GM18502 (cell line): Measurements from ENCODE around the gene MCC.
A peak's percentile ranks its signal among the peaks of the same experiment; 100 is the strongest.

Experiments
- ATAC-seq: cut with Tn5 transposase; IDR thresholded peaks from one replicate; pipeline ENCODE4 v1.9.1; 2021; ENCODE audit warnings: mild to moderate bottlenecking; ENCODE audit not compliant: unreplicated experiment, poor library complexity

Gene MCC

DNA sequence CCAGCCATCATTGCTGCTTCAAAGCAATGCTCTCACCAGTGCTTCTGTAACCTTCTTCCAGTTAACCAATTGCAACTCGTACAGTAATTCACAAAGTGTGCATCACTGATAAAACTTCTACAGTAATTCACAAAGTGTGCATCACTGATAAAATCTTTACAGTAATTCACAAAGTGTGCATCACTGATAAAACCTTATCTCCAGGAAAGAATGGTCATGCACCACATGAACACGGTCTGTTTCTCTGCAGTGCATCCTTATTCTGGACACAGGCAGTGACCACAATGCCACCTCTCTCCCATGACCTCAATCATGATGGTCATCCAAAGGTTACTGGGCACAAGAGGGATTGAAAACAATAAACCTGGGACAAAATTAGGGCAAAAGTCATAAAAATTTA lies 207.1 kb downstream of the MCC start:
- no peak for ATAC-seq

DNA sequence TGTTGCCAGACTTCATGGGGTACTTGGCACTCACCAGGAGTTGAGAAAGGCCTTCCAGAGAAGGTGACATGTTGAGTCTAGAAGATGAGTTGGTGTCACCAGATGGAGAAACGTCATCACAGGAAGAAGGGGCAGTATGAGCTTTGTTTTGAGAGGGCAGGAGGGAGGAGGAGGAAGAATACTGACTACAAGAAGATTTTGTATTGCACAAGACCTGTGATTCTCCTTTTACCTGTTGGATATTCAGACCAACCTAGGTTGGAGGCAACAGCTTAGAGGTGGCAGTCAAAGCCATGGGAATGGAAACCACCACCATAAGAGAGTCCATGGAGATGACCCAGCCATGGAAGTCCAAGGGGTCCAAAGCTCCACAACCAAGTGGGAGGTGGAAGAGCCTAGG lies 207.7 kb downstream of the MCC start:
- ATAC-seq, result no peak

DNA sequence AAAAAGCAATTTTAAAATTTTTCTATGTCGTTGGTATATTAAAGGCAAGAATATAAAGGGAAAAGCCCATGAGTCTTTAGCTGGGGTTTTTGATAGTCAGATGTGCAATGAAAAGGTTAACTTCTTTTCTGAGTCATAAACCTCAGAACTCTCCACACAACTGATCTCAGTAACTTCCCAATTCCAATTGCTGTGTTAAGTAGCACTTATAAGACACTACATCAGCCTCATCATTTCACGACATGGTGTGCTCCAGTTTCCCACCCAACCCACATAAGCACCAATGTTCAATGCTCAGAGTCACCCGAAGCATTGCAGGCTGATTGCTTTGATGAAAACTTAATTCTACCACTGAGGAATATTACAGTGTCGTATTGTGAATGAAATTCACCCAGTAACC lies 209.3 kb downstream of the MCC start:
- ATAC-seq, result no peak

DNA sequence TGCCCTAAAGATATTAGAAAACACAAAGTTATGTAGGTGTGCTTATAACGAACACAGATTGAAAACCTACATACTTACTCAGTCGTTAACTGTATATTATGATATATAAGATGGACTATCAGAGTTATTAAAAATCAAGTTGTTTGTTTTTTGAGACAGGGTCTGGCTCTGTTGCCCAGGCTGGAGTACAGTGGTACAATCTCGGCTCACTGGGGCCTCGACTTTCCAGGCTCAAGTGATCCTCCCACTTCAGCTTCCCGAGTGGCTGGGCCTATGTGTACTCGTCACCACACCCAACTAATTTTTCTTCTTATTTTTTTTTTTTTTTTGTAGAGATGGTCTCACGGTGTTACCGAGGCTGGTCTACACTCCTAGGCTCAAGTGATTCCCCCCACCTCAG lies 211.8 kb downstream of the MCC start:
- no peak for ATAC-seq

DNA sequence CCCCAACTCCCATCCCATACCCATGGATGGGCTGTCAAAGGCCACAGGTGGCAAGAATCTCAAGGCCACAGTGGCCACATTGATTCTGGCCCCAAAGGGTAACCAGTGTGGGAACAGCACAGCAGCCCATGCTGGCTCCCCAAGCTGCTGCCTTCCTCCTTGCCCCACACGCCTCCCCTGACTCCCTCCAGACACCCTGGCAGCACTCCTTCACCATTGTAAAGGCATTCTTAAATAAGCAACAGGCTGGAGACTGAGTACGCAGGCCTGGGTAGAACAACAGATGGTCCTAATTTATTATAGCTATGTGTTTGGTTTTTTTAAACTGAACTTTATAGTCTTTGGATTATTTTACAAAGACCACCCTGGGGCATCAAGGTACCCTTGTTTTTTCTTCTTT lies 212.3 kb downstream of the MCC start:
- no peak for ATAC-seq

DNA sequence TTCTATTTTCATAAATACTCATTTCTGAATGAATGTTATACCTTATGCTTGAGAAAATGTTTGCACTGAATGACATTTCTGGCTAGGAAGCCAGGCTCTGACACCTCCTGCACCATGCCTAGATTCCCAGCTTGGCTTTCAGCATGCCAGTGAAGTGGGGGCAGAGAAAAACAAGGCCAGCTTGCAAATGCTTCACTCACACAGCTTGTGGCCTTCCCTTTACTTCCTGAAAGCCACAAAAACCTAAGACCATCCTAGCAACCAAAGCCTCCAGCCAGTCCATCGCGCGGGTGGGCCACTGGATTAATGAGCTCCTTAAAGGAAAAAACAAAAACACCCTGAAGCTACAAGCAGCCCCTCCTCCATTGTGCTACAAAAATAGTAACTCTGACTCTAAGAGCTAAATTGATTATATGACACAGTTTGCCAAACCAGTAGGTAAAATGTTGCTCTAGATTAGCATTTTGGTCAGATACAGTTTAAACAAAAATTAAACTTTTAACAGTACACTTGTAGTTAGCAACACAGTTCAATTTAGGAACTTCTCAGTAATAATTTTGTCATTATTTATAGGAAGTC lies 213.3 kb downstream of the MCC start:
- no peak for ATAC-seq

DNA sequence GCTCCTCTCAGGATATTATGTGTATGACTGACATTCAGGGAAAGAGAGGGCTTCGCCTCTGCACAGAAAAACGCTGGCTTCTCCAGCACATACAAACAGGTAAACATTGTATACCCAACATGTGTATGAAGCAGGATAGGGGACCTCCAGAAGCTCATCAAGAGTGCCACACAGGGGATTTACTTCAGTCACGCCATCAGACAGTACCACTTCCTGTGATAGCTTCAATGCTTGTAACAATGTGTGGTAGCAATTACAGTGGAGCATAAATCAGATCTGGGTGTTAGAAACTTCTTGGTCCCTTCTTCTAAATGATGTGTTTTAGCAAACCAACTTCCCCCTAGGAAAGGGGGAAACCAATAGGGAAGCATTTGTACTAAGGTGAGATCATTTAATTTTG lies 214.3 kb downstream of the MCC start:
- ATAC-seq, result peak; percentile 55

DNA sequence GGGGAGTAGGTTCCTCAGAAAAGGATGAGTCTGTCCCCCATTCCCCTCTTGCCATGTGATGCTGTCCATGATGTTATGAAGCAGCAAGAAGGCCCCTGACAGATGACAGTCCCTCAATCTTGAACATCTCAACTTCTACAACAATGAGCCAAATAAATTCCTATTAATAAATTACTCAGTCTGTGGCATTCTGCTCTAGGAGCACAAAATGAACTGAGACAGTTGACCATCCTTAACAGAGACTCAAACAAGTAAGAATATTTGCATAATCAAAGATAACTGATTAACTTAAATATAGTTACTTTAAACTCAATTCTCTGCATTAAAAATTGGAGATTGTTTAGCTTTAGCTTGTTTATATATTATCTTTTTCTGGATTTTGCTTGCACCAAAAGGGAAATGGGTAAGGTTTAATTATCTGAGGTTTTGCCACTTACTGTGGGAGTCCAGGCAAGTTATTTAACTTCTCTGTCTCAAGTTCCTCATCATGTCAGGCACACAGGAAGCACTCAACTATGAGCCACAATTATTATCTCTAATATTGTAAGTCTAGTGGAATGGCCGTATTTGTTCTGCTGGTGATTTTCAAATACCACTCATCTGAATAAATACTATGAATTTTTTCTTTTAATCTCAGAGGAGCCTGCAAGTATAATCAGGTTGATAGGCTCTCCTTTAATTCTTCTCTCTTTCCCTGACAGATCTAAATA lies 216.4 kb downstream of the MCC start:
- no peak for ATAC-seq

DNA sequence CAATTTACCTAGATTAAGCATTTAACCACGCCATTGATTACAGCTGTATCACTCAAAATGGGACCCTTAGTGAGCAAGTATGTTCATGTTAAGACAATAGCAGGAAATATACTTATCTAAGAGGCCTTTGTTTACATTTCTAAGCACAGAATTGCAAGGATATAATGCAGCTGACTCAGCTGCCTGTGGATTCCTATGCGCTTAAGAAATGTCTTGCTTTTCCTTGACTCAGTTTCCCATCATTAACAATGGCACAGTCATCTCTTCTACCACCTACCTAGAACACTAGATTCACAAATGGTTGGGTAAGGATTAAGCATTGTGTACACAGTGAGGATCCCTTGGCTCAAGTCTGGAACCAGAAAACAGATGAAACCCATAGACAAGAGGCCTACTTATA lies 217.2 kb downstream of the MCC start:
- ATAC-seq, result no peak

DNA sequence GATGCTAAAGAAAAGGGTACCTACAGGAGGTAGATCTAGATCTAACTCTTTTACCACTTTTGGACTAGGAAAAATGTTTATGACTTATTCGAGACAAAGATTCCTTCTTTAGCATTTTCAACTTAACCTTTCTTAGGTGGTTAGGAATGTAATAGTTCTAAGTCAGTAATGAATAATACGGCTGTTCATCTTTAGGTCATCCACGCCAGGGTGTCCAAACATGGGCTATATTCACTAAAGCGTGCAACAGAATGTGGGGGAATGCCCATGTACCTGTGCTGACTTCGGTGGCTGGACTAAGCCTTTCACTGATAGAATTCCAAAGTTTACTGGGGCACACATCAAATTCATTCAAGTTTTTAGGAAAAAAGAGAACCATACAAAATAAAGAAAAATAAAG lies 218.2 kb downstream of the MCC start:
- ATAC-seq, result no peak

DNA sequence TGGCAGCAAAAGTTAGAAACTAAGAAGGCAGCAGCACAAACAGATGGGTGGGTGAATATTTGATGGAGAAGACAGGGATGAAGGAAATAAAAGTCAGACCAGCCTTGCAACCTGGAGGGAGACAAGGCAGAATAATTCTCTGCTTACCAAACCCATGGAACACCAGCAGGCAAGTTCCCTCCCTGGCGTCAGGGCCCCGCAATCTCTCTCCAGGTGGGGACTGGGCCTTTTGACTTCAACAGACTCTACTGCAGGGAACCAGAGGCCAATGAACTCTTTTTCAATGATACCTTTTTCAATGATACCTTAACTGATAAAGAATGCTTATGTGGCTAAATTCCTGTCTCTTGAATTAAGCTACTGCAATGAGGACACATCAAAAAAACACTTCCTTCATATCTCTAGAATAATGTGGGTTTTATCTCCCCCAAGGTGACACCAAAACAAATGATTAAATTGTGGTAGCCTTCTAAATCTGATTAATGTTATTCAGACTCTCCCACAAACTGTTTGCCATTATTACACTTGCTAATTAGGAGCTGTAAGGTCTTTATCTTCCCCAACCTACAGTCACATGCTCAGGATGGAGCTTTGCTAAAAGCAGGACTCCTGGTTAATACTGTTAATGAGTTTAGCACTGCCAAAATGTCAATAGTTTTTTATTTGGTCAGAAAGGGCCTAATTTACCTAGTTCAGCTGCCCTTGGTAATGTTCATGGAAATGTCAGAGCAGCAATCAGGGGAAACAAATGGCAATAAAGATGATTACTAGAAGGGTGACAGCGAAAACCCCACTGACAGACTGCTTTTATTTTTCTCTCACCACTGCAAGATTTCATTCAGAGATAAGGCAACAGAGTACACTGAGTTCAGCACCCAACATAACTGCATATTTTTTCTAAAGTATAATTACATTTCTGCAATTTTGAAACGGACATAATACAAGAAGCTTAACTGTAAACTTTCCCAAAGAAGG lies 218.9 kb downstream of the MCC start:
- no peak for ATAC-seq

DNA sequence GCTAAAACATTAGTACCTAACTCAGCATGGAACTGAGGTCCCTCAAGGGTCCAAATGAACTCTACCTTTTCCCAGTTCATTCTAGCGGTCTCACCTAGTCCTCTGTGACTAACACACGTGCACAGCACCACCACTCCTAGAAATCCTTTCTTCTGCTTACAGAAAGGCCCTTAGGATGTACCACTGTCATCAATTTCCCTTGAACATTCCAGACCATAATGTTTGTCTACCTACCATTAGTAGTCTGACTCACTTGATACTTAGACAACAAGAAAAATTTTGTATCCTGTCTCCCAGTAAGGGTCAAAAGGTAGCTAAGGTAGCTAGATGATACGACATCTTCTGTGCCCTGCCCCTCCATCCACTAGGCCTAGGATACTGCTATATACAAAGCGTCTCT lies 220.0 kb downstream of the MCC start:
- no peak for ATAC-seq

DNA sequence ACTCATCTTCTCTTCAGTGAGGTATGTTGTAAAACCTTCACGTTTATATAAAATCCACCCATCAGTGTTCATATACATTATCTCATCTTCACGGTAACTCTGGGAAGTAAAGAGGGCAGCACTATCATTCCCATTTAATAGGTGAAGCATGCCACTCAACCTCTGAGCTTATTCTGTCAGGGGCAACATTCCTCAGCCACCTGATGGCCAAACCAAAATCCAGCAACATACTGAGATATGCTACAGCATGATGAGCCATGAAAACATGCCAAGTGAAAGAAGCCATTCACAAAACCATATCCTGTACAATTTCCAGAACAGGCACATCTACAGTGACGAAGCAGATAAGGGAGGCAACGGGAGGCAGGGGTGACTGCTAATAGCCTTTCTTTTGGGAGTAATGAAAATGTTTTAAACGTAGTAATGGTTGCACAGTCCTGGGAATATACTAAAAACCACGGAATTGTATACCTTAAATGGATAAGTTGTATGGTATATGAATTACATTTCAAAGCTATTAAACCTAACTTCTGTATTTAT lies 220.8 kb downstream of the MCC start:
- ATAC-seq, result no peak

DNA sequence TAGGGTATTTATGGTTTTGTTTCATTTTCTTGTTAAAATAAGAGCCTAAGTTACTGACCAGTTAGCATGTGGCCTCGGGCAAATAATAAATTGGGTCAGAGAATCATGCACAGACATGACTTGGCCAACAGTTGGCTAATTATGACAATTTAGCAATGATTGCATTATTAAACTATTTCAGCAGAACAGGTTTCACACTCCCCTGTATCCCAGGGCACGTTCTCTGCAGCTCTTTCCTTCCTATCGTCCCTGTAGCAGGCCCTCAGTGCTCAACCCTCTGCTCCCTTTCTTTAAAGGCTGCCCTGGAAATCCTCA lies 221.4 kb downstream of the MCC start:
- ATAC-seq, result no peak

DNA sequence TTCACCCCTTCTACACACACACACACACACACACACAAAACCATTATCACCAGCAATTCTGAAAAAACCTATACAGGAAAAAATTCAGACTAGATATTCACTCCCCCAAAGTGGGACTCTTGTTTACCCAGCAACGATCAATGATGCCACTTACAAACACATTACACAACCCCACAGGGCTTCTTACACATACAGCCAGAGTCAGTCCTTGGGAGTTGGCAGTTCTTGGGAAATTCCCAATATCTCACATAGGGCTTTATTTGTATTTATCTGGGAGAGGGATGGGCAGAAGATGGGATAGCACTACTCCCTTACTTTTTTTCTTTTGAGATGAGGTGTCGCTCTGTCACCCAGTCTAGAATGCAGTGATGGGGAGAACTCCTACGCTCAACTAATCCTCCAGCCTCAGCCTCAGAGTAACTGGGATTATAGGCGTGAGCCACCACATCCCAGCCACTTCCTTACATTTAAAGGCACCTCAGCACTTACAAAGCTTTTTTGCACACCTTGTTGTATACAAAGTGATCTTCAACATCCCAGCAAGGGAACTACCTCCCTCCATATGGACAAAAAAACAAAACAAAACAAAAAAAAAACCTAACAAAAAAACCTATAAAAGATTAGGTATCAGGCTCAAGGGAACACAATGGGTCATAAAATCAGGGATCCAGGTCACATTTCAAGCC lies 221.9 kb downstream of the MCC start:
- ATAC-seq, result no peak

DNA sequence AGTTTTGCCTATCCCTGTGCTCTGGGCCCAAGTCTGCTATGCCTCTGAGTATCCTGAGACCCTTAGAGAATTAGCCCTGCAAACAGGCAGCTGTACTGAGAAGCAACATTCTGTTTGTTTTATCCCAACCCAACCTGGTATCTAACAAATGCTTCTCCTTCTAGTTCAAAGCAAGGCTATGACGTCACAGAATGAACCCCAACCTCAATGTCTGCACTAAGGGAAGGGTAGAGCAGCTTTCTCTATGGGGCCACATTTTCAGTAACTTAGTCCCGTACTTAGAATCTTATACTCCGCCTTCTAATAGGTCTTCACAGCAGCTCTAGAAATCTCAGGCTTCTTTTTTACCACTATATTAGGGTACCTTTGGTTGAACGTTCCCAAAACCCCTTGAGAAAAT lies 223.1 kb downstream of the MCC start:
- ATAC-seq, result no peak

DNA sequence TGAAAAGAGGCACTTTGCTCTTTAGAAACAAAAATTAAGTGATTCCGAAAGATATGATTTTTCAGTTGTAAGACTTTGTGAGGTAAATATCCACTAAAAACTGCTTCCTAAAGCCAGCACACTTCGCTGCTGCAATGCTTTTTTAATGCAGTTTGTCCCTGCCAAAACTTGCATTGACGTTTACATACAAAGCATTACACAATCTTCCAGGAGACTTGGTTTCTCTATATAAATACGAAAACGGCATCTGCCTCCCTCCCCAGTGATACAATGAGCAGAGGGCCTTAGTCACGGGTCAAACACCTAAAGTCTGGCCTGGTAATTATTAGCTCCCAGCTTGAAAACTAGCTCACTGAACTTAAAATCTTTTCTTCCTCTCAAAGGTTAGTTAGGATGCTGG lies 224.2 kb downstream of the MCC start:
- ATAC-seq, result no peak

DNA sequence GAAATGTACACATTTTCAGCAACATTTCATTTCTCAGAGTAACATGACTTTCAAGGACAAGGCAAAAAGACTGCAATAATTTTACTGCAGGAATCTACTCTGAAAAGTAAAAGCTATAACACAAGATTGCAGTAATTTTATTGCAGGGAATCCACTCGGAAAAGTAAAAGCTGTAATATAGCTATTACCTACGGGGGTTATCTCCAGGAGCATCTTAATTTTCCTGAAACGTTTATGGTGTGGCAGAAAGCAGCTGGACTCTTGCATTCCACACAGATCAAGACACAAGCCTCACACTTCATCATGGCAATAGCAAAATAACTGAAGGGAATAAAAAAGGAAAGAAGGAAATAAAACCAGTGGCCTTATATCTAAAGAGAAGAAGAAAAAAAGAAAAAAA lies 224.7 kb downstream of the MCC start:
- ATAC-seq, result no peak

DNA sequence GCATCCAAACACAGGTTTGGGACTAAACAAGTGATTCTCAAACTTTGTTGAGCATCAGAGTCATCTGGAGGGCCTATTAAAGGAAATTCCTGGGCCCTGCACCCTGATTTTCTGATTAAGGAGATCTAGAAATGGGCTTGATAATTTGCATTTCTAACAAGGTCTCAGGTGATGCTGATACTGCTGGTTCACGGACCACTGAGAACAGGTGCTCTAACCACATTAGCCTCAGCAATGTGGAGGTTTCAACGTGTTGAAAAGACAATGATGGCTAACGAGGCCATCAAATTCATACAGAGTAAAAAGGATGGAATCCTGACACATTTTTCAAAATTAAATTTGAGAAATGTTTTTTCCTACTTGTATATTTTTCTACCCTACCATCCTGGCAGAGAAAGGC lies 225.6 kb downstream of the MCC start:
- ATAC-seq, result no peak

DNA sequence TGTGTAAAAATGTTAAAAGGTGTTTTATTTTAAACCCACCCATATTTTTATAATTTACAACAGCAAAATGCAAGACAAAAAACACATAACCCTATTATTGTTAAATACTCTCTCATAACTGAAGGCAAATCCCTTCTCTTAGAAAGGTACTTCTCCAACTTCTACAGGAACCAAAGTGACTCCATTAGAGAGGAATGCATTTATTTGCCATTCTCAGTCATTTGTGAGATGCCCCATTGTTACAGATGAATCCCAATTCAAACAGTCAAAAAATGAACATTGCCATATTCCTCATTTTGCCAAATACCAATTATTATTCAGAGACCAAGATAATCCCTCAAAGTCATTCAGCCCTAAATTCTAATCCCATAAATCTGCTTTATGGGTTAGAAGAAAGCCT lies 229.2 kb downstream of the MCC start:
- no peak for ATAC-seq

DNA sequence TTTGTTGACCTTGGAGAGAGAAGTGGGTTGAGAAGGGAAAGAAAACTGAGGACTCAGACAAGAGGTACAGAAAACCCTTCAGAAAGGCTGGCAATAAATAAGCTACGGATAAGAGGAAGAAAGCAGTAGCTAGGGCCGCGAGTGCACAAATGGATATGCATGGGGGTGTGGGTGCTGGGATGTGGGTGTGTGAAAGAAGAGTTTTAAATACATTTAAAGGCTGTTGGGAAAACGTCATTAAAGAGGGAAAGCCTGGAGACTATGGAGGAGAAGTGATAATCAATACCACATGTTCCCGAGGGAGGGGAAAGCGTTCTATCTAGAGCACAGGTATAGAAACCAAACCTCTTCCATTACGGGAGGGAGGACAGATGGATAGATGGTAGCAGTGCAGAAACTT lies 230.7 kb downstream of the MCC start:
- ATAC-seq, result no peak
